WTC11 (cell line): ENCODE results near the gene PDCD1. TPM values are rescaled to one million over a fixed set of nuclear protein-coding genes. Genes with fewer than 3 reads are reported as not detected.

Source experiments
- ATAC-seq: fragments of 200-7000 bp; cut with Tn5 transposase; 2 replicates; pipeline ENCODE4 v1.10.0; 2021; ENCODE audit warnings: mild to moderate bottlenecking, moderate library complexity
- CTCF ChIA-PET: fragments of 300-600 bp; sonication (Branson Sonifier 250); formaldehyde crosslinking; loops from one replicate; lab custom pipeline; 2021; ENCODE audit warnings: antibody characterized with exemption; lab: Charles Lee
- POLR2A ChIA-PET: fragments of 350-600 bp; sonication (Branson Sonifier 250); formaldehyde crosslinking; loops from one replicate; lab custom pipeline; 2021; ENCODE audit warnings: antibody characterized with exemption; lab: Charles Lee
- DNase-seq: peaks from one replicate; pipeline ENCODE4 v3.0.0; 2021; ENCODE audit warnings: low spot score
- H3K27ac Mint-ChIP-seq: 2 replicates; pipeline ENCODE4 v1.8.0; 2021; ENCODE audit warnings: mixed read lengths
- H3K27me3 Mint-ChIP-seq: 2 replicates; pipeline ENCODE4 v1.8.0; 2021; ENCODE audit warnings: low read depth, mild to moderate bottlenecking, moderate library complexity, mixed read lengths
- H3K36me3 Mint-ChIP-seq: 2 replicates; pipeline ENCODE4 v1.8.0; 2021; ENCODE audit warnings: mixed read lengths
- H3K4me1 Mint-ChIP-seq: 2 replicates; pipeline ENCODE4 v1.8.0; 2022; ENCODE audit warnings: mixed read lengths
- H3K4me3 Mint-ChIP-seq: 2 replicates; pipeline ENCODE4 v1.8.0; 2021; ENCODE audit warnings: mild to moderate bottlenecking, moderate library complexity, mixed read lengths
- H3K9me3 Mint-ChIP-seq: 2 replicates; pipeline ENCODE4 v1.8.0; 2021; ENCODE audit warnings: mixed read lengths
- EMX1 ChIP-seq: fragments of 250-450 bp; sonication (Bioruptor Pico); IDR thresholded peaks from 2 replicates; pipeline ENCODE4 v1.8.0; 2021; ENCODE audit warnings: mild to moderate bottlenecking
- FOXP1 ChIP-seq: sonication (generic); formaldehyde crosslinking; IDR thresholded peaks from 2 replicates; pipeline ENCODE4 v1.8.0; 2022; ENCODE audit warnings: missing genetic modification reagents, mild to moderate bottlenecking, moderate library complexity, borderline replicate concordance
- GTF2I ChIP-seq: fragments of 250-450 bp; sonication (Bioruptor Pico); conservative IDR thresholded peaks from 2 replicates; pipeline ENCODE4 v1.4.0; 2021; ENCODE audit warnings: mild to moderate bottlenecking
- KAT7 ChIP-seq: sonication (generic); formaldehyde crosslinking; IDR thresholded peaks from 2 replicates; pipeline ENCODE4 v1.8.1; 2023; ENCODE audit warnings: missing genetic modification reagents, mild to moderate bottlenecking, borderline replicate concordance
- RORB ChIP-seq: fragments of 250-450 bp; sonication (Bioruptor Pico); IDR thresholded peaks from 2 replicates; pipeline ENCODE4 v1.9.0; 2021; ENCODE audit warnings: mild to moderate bottlenecking
- TCF7 ChIP-seq: sonication (generic); formaldehyde crosslinking; IDR thresholded peaks from 2 replicates; pipeline ENCODE4 v1.8.0; 2022; ENCODE audit warnings: mild to moderate bottlenecking, low read depth, missing genetic modification reagents, moderate library complexity
- TP53 ChIP-seq: sonication (generic); formaldehyde crosslinking; IDR thresholded peaks from 2 replicates; pipeline ENCODE4 v1.8.1; 2023; ENCODE audit warnings: mild to moderate bottlenecking, missing genetic modification reagents
- ZBTB21 ChIP-seq: sonication (generic); formaldehyde crosslinking; IDR thresholded peaks from 2 replicates; pipeline ENCODE4 v1.8.1; 2023; ENCODE audit warnings: mild to moderate bottlenecking, missing genetic modification reagents, borderline replicate concordance
- ZNF138 ChIP-seq: sonication (generic); formaldehyde crosslinking; conservative IDR thresholded peaks from 2 replicates; pipeline ENCODE4 v1.8.1; 2022; ENCODE audit warnings: mild to moderate bottlenecking, moderate library complexity, missing genetic modification reagents
- ZNF671 ChIP-seq: fragments of 250-450 bp; sonication (Bioruptor Pico); IDR thresholded peaks from 2 replicates; pipeline ENCODE4 v1.8.0; 2021; ENCODE audit warnings: mild to moderate bottlenecking
- total RNA-seq: library from RNA; stranded (reverse); gene quantifications from 3 replicates; pipeline ENCODE4 v1.2.3, GENCODE V29; 2021
- TF ChIP-seq, protein P1 (sequence below): fragments of 250-450 bp; sonication (Bioruptor Pico); IDR thresholded peaks from 2 replicates; pipeline ENCODE4 v1.9.0; 2021; ENCODE audit warnings: mild to moderate bottlenecking
- TF ChIP-seq, protein P2 (sequence below): sonication (generic); formaldehyde crosslinking; IDR thresholded peaks from 2 replicates; pipeline ENCODE4 v1.8.0; 2023; ENCODE audit warnings: missing genetic modification reagents, mild to moderate bottlenecking, borderline replicate concordance
- TF ChIP-seq, protein P3 (sequence below): sonication (generic); formaldehyde crosslinking; IDR thresholded peaks from 2 replicates; pipeline ENCODE4 v1.8.0; 2022; ENCODE audit warnings: mild to moderate bottlenecking, missing genetic modification reagents
- TF ChIP-seq, protein P4 (sequence below): fragments of 250-450 bp; sonication (Bioruptor Pico); IDR thresholded peaks from 2 replicates; pipeline ENCODE4 v1.8.0; 2021; ENCODE audit warnings: mild to moderate bottlenecking
- TF ChIP-seq, protein P5 (sequence below): sonication (generic); formaldehyde crosslinking; IDR thresholded peaks from 2 replicates; pipeline ENCODE4 v1.8.1; 2023; ENCODE audit warnings: mild to moderate bottlenecking, missing genetic modification reagents, moderate library complexity
- TF ChIP-seq, protein P6 (sequence below): sonication (generic); formaldehyde crosslinking; IDR thresholded peaks from 2 replicates; pipeline ENCODE4 v1.8.1; 2022; ENCODE audit warnings: mild to moderate bottlenecking, missing genetic modification reagents, moderate library complexity, borderline replicate concordance

The PDCD1 gene
- total RNA-seq, 1 experiment from 2014 or later, result 0.52 TPM

DNA sequence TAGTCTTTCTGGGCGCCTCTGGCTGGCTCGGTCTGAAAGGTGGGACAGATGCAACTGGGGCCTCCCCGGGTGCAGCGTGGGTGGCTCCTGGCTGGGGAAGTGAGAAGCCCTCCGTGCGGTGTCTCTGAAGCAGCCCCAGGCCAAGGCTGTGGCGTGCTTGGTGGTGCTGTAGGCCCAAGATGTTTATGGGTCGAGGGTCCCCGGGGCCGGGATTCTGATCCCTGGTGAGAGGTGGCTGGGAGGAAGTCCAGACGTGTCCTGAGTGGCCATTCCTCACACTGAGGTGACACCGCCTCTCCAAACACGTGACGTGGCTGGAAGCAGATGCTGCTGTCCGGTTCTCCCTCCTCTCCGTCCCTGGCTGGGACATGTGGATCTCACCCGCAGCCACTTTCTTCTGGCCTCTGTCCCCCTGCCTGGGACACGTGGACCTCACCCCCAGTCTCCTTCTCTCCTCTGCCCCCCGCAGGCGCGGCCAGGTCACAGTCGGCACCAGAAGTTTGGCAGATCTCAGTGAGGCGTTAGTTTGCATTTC is 23.5 kb upstream of the PDCD1 start:
- Mint-ChIP-seq H3K9me3 (no peaks in the 10 kb centered on the region), H3K27ac (no peak overlapping the region), H3K4me1 (peaks cover 22% of the 10 kb centered on the region), H3K4me3 (peak overlapping the region; percentile 77), H3K27me3 (no peaks in the 10 kb centered on the region; the same call in 1 of the 2 replicates), H3K36me3 (0 out of 2 replicates have a peak, but pooled peaks cover 2% of the 10 kb centered on the region)
- CTCF ChIA-PET, result interaction anchor here (1.1 kb wide), 1 partner anchor 185 kb away, joined by 3 read pairs; no protein-coding TSS in a partner anchor
- no peak for DNase-seq
- peak; percentile 1 for ATAC-seq
- TF ChIP-seq, protein P1, sequence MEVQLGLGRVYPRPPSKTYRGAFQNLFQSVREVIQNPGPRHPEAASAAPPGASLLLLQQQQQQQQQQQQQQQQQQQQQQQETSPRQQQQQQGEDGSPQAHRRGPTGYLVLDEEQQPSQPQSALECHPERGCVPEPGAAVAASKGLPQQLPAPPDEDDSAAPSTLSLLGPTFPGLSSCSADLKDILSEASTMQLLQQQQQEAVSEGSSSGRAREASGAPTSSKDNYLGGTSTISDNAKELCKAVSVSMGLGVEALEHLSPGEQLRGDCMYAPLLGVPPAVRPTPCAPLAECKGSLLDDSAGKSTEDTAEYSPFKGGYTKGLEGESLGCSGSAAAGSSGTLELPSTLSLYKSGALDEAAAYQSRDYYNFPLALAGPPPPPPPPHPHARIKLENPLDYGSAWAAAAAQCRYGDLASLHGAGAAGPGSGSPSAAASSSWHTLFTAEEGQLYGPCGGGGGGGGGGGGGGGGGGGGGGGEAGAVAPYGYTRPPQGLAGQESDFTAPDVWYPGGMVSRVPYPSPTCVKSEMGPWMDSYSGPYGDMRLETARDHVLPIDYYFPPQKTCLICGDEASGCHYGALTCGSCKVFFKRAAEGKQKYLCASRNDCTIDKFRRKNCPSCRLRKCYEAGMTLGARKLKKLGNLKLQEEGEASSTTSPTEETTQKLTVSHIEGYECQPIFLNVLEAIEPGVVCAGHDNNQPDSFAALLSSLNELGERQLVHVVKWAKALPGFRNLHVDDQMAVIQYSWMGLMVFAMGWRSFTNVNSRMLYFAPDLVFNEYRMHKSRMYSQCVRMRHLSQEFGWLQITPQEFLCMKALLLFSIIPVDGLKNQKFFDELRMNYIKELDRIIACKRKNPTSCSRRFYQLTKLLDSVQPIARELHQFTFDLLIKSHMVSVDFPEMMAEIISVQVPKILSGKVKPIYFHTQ (CRISPR knock-in tag), result no peak
- TF ChIP-seq ZNF671 (CRISPR knock-in tag), result no peak
- TF ChIP-seq, protein P2, sequence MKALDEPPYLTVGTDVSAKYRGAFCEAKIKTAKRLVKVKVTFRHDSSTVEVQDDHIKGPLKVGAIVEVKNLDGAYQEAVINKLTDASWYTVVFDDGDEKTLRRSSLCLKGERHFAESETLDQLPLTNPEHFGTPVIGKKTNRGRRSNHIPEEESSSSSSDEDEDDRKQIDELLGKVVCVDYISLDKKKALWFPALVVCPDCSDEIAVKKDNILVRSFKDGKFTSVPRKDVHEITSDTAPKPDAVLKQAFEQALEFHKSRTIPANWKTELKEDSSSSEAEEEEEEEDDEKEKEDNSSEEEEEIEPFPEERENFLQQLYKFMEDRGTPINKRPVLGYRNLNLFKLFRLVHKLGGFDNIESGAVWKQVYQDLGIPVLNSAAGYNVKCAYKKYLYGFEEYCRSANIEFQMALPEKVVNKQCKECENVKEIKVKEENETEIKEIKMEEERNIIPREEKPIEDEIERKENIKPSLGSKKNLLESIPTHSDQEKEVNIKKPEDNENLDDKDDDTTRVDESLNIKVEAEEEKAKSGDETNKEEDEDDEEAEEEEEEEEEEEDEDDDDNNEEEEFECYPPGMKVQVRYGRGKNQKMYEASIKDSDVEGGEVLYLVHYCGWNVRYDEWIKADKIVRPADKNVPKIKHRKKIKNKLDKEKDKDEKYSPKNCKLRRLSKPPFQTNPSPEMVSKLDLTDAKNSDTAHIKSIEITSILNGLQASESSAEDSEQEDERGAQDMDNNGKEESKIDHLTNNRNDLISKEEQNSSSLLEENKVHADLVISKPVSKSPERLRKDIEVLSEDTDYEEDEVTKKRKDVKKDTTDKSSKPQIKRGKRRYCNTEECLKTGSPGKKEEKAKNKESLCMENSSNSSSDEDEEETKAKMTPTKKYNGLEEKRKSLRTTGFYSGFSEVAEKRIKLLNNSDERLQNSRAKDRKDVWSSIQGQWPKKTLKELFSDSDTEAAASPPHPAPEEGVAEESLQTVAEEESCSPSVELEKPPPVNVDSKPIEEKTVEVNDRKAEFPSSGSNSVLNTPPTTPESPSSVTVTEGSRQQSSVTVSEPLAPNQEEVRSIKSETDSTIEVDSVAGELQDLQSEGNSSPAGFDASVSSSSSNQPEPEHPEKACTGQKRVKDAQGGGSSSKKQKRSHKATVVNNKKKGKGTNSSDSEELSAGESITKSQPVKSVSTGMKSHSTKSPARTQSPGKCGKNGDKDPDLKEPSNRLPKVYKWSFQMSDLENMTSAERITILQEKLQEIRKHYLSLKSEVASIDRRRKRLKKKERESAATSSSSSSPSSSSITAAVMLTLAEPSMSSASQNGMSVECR (CRISPR knock-in tag), result no peak
- no peak for TF ChIP-seq ZNF138
- TF ChIP-seq FOXP1 (CRISPR knock-in tag), result no peak
- TF ChIP-seq EMX1 (CRISPR knock-in tag), result no peak
- TF ChIP-seq, protein P3, sequence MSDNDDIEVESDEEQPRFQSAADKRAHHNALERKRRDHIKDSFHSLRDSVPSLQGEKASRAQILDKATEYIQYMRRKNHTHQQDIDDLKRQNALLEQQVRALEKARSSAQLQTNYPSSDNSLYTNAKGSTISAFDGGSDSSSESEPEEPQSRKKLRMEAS (CRISPR knock-in tag), result no peak
- TF ChIP-seq GTF2I (CRISPR knock-in tag), result no peak
- TF ChIP-seq KAT7 (CRISPR knock-in tag), result no peak
- TF ChIP-seq, protein P4, sequence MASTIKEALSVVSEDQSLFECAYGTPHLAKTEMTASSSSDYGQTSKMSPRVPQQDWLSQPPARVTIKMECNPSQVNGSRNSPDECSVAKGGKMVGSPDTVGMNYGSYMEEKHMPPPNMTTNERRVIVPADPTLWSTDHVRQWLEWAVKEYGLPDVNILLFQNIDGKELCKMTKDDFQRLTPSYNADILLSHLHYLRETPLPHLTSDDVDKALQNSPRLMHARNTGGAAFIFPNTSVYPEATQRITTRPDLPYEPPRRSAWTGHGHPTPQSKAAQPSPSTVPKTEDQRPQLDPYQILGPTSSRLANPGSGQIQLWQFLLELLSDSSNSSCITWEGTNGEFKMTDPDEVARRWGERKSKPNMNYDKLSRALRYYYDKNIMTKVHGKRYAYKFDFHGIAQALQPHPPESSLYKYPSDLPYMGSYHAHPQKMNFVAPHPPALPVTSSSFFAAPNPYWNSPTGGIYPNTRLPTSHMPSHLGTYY (CRISPR knock-in tag), result no peak
- TF ChIP-seq, protein P5, sequence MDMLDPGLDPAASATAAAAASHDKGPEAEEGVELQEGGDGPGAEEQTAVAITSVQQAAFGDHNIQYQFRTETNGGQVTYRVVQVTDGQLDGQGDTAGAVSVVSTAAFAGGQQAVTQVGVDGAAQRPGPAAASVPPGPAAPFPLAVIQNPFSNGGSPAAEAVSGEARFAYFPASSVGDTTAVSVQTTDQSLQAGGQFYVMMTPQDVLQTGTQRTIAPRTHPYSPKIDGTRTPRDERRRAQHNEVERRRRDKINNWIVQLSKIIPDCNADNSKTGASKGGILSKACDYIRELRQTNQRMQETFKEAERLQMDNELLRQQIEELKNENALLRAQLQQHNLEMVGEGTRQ, result no peak
- no peak for TF ChIP-seq TP53 (CRISPR knock-in tag)
- TF ChIP-seq ZBTB21 (CRISPR knock-in tag), result no peak
- TF ChIP-seq, protein P6, sequence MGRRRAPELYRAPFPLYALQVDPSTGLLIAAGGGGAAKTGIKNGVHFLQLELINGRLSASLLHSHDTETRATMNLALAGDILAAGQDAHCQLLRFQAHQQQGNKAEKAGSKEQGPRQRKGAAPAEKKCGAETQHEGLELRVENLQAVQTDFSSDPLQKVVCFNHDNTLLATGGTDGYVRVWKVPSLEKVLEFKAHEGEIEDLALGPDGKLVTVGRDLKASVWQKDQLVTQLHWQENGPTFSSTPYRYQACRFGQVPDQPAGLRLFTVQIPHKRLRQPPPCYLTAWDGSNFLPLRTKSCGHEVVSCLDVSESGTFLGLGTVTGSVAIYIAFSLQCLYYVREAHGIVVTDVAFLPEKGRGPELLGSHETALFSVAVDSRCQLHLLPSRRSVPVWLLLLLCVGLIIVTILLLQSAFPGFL, result no peak
- no peak for TF ChIP-seq RORB
- no peak for TF ChIP-seq TCF7 (CRISPR knock-in tag)
- POLR2A ChIA-PET, result no interaction called here
